ENCODE results near the gene PPP2R3A.

Gene PPP2R3A

DNA sequence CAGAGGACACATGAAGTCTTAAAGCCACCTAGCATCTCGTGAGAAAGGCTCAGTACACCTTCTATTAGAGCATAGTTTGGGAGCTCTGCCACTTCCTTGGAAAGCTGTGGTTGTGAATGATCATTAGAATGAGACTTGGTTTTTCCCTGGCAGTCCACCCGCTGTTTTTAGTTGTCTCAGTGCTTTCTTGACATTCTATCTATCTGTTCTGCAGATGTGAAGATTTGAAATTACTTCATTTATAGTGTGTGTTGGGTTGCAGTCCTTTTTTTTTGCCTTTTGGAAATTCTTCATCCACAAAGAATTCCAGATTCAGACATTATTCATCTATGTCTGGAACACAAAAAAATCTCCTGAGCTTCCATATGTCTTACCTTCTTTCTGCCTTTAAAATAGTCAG, 23.7 kb downstream of the PPP2R3A start:
- H2AFZ ChIP-seq (ENCODE audit: low read length) = no peak overlapping the region
- no peaks in the 10 kb centered on the region for H3K79me2 ChIP-seq (ENCODE audit: insufficient read depth, low read length)
- H3K9me2 ChIP-seq (ENCODE audit: low read depth, low read length) = no peaks in the 10 kb centered on the region
- no peak overlapping the region for H3K9ac ChIP-seq (ENCODE audit: low read length)
- no peaks in the 10 kb centered on the region for H3F3A ChIP-seq (ENCODE audit: insufficient read depth, low read length)
- no peak overlapping the region for H3K27ac ChIP-seq (ENCODE audit: low read depth, low read length, poor library complexity, severe bottlenecking)
- no peaks in the 10 kb centered on the region for H3K9me3 ChIP-seq (ENCODE audit: low read length)
- H3K36me3 ChIP-seq (ENCODE audit: insufficient read depth, low read length) = no peaks in the 10 kb centered on the region
- H3K4me3 ChIP-seq (ENCODE audit: low read depth, low read length, poor library complexity, severe bottlenecking) = no peak overlapping the region
- H4K20me1 ChIP-seq (ENCODE audit: insufficient read depth, low read length) = no peaks in the 10 kb centered on the region
- no peaks in the 10 kb centered on the region for H3K27me3 ChIP-seq (ENCODE audit: insufficient read depth, low read length)
- H3K4me1 ChIP-seq (ENCODE audit: insufficient read depth, low read length, severe bottlenecking) = no peaks in the 10 kb centered on the region
- TF ChIP-seq EZH2 (IDR thresholded peaks at IDR 0.05; ENCODE audit: borderline replicate concordance, low read length) = no peak
- TF ChIP-seq, protein P1, sequence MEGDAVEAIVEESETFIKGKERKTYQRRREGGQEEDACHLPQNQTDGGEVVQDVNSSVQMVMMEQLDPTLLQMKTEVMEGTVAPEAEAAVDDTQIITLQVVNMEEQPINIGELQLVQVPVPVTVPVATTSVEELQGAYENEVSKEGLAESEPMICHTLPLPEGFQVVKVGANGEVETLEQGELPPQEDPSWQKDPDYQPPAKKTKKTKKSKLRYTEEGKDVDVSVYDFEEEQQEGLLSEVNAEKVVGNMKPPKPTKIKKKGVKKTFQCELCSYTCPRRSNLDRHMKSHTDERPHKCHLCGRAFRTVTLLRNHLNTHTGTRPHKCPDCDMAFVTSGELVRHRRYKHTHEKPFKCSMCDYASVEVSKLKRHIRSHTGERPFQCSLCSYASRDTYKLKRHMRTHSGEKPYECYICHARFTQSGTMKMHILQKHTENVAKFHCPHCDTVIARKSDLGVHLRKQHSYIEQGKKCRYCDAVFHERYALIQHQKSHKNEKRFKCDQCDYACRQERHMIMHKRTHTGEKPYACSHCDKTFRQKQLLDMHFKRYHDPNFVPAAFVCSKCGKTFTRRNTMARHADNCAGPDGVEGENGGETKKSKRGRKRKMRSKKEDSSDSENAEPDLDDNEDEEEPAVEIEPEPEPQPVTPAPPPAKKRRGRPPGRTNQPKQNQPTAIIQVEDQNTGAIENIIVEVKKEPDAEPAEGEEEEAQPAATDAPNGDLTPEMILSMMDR (IDR thresholded peaks at IDR 0.05; ENCODE audit: low read length) = no peak
- no peak overlapping the region for H3K4me2 ChIP-seq (ENCODE audit: low read length)

DNA sequence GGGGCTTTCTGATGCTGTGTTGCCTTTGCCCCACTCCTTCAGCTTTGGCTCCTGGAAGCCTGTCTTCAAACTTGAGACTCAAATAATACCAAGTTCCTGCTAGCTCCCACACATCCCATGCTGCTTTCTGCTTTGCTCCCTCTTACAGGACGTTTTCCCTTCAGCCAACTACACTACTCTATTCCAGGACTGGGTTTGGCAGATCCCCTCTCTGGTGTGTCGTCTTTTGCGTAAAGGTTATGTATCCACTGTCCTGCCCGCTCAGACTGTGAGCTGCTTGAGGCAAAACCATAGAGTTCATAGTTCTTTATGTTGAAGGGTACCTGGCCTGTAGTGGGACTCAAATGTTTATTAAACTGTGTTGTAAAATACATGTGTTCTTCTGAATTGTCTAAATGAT, 25.4 kb downstream of the PPP2R3A start:
- Histone ChIP-seq H3K79me2 (ENCODE audit: insufficient read depth, low read length) (no peaks in the 10 kb centered on the region), H3K9ac (ENCODE audit: low read length) (no peak overlapping the region), H3K4me1 (ENCODE audit: insufficient read depth, low read length, severe bottlenecking) (no peaks in the 10 kb centered on the region), H4K20me1 (ENCODE audit: insufficient read depth, low read length) (no peaks in the 10 kb centered on the region), H3K27me3 (ENCODE audit: insufficient read depth, low read length) (no peaks in the 10 kb centered on the region), H3K9me3 (ENCODE audit: low read length) (no peaks in the 10 kb centered on the region), H2AFZ (ENCODE audit: low read length) (no peak overlapping the region), H3K4me3 (ENCODE audit: low read depth, low read length, poor library complexity, severe bottlenecking) (no peak overlapping the region), H3F3A (ENCODE audit: insufficient read depth, low read length) (no peaks in the 10 kb centered on the region), H3K36me3 (ENCODE audit: insufficient read depth, low read length) (no peaks in the 10 kb centered on the region), H3K27ac (ENCODE audit: low read depth, low read length, poor library complexity, severe bottlenecking) (no peak overlapping the region), H3K9me2 (ENCODE audit: low read depth, low read length) (no peaks in the 10 kb centered on the region), H3K4me2 (ENCODE audit: low read length) (no peak overlapping the region)
- TF ChIP-seq, protein P1 (IDR thresholded peaks at IDR 0.05; ENCODE audit: low read length) = no peak
- TF ChIP-seq EZH2 (IDR thresholded peaks at IDR 0.05; ENCODE audit: borderline replicate concordance, low read length) = no peak

DNA sequence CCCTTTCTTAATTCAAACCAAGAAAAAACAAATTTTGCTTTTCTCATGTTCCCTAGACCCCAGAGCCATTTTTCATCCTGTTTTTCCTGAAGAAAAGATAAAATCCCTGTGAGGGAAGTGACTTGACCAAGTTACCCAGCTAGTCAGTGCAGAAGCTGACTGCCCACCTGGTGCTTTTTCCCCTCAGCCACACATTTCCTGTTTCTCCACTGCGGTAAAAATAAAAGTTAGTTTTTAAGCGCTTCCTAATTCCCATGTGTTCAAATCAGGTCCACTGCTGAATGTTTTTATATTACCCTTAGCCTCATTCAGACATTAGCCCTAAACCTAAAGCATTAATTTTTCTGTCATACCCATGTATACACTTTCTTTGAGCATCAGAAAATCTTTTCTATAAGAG, 26.1 kb downstream of the PPP2R3A start:
- Histone ChIP-seq H3K27me3 (ENCODE audit: insufficient read depth, low read length) (no peaks in the 10 kb centered on the region), H3F3A (ENCODE audit: insufficient read depth, low read length) (no peaks in the 10 kb centered on the region), H3K27ac (ENCODE audit: low read depth, low read length, poor library complexity, severe bottlenecking) (no peak overlapping the region), H4K20me1 (ENCODE audit: insufficient read depth, low read length) (no peaks in the 10 kb centered on the region), H3K36me3 (ENCODE audit: insufficient read depth, low read length) (no peaks in the 10 kb centered on the region), H2AFZ (ENCODE audit: low read length) (no peak overlapping the region), H3K9ac (ENCODE audit: low read length) (no peak overlapping the region), H3K9me3 (ENCODE audit: low read length) (no peaks in the 10 kb centered on the region), H3K4me2 (ENCODE audit: low read length) (no peak overlapping the region), H3K4me3 (ENCODE audit: low read depth, low read length, poor library complexity, severe bottlenecking) (no peak overlapping the region), H3K9me2 (ENCODE audit: low read depth, low read length) (no peaks in the 10 kb centered on the region), H3K4me1 (ENCODE audit: insufficient read depth, low read length, severe bottlenecking) (no peaks in the 10 kb centered on the region), H3K79me2 (ENCODE audit: insufficient read depth, low read length) (no peaks in the 10 kb centered on the region)
- TF ChIP-seq, protein P1 (IDR thresholded peaks at IDR 0.05; ENCODE audit: low read length) = no peak
- no peak for TF ChIP-seq EZH2 (IDR thresholded peaks at IDR 0.05; ENCODE audit: borderline replicate concordance, low read length)
